ENCODE data around the gene LRRC72. TPM values are rescaled to one million over a fixed set of nuclear protein-coding genes. Genes with fewer than 3 reads are reported as not detected.
"Not testable (repeated sequence)": the region's sequence is repeated elsewhere in the genome, so short reads cannot be mapped to it uniquely, and the experiment has no call there.

The LRRC72 gene
- polyA plus RNA-seq, 3 donors = not detected

DNA sequence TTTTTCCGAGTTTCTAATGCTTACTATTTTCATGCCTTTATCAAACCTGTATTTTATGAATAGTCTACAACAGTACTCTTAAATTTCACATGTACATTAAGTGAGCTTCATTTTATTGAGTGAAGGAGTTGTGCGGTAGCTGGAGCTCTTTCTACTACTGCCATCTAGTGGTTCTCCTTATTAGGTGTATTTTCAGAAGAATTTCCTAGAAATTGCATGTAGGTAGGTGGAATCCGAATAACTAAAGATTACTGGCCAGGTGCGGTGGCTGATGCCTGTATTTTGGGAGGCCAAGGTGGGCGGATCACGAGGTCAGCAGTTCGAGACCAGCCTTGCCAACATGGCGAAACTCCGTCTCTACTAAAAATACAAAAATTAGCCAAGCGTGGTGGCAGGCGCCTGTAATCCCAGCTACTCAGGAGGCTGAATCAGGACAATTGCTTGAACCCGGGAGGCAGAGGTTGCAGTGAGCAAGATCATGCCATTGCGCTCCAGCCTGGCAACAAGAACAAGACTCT lies 38.3 kb downstream of the LRRC72 start:
- DNase-seq (ENCODE audit: low read depth in 3 of 3, low spot score in 2 of 3) = peak in 2 of 3 donors; percentile 44 to 50

DNA sequence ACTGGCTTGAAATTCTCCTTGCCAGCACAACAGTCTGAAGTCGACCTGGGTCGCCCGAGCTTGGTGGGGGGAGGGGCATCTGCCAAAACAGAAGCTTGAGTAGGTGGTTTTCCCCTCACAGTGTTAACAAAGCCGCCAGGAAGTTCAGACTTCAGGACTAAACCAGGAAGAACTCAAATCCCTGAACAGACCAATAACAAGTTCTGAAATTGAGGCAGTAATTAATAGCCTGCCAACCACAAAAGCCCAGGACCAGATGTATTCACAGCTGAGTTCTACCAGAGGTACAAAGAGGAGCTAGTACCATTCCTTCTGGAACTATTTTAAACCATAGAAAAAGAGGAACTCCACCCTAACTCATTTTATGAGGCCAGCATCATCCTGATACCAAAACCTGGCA lies 45.3 kb downstream of the LRRC72 start:
- DNase-seq (ENCODE audit: low read depth in 3 of 3, low spot score in 2 of 3) = no peak

DNA sequence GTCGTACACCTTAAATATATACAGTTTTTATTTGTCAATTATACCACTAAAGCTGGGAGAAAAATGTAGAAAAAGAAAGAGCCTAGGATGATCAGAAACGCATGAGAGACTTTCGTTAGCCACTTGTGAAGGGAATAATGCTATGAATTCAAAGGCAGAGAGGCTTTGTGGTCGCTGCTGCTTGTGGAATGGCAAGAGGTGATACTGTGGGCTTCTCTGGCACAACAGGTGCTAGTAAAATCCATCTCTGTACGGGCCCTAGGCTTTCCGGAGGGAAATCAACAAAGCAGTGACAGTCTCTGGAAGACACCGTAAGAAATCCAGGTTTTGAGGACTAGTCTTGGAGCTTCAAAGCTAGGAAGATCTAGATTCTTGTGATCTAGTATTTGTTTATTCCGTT lies 52.6 kb downstream of the LRRC72 start:
- DNase-seq (ENCODE audit: low read depth in 3 of 3, low spot score in 2 of 3) = no peak

DNA sequence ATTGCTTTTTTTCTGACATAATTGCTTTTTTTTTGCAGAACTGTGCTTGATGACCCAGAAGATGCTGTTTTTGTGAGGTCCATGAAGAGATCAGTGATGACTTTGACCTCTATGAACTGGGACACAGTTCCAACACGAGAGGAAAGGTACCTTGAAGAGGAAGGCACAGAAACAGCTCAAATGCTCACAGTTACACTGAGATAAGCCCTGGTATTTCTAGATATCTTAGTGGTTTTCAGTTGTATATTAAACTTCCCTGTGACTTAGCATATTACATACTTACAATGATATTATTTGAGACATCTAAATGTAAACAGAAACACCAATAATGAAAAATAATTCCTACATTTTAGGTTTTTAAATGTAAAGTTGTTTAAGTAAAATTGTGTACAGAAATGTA lies 54.7 kb downstream of the LRRC72 start:
- no peak for DNase-seq (ENCODE audit: low read depth in 3 of 3, low spot score in 2 of 3)

DNA sequence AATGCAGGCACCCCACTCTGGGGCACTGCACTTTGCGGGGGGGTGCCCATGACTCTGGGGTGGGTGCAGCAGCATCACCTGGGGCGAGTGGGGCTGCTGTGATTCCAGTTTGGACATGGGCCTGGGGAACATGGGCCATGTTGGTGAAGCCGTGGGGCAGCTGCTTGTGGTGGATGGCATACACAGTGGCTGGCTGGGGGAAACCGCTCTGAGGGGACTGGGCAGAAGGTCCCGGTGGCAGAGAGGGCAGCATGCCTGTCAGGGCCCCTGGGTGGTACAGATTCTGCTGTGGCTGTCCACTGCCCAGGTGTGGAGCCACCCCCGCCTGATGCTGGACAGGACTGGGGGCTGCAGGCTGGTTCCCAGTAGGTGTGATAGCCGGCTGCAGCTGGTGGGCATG lies 57.2 kb downstream of the LRRC72 start:
- no peak for DNase-seq (ENCODE audit: low read depth in 3 of 3, low spot score in 2 of 3)

GRCh38 chr7:16585540-16585939 lies 58.9 kb downstream of the LRRC72 start:
- DNase-seq (ENCODE audit: low read depth in 3 of 3, low spot score in 2 of 3) = no peak

- no peak for DNase-seq (ENCODE audit: low read depth in 3 of 3, low spot score in 2 of 3)
These were observed 59.7 kb downstream of the LRRC72 start for GRCh38 chr7:16586081-16586874.

DNA sequence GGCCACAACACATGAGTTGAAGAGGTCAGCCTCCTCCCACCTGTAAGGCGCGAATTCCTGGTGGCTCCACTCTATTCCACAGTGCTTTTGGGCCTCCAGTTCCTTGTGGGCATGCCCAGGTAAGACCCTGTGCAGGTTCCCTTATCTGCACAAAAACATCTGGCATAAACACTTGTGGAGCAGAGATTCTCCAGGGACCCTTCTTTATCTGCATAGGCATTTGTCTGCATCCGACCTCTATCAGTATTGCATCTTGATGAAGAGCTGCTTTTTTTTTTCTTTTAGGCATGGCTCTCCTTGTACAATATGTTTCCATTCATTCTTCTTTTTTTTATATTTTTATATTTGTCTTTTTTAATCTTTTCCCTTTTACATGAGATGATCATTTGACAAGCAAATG lies 60.5 kb downstream of the LRRC72 start:
- no peak for DNase-seq (ENCODE audit: low read depth in 3 of 3, low spot score in 2 of 3)

DNA sequence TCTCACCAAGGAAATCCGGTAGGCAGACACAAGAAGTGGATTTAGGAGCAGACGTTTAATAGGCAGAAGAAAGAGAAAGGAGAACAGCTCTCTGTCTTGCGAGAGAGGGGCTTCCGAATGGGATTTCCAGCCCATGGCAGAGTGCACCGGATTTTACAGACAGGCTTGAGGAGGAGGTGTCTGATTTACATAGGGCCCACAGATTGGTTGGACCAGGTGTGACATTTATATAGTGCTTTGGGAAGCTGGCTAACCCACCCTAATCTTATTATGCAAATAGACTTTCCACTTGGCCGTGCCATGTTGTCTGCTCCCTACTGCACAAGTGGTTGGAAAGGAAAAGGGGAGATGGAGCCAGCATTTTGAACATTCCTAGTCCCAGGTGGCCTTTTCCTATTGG lies 61.2 kb downstream of the LRRC72 start:
- DNase-seq (ENCODE audit: low read depth in 3 of 3, low spot score in 2 of 3) = no peak

DNA sequence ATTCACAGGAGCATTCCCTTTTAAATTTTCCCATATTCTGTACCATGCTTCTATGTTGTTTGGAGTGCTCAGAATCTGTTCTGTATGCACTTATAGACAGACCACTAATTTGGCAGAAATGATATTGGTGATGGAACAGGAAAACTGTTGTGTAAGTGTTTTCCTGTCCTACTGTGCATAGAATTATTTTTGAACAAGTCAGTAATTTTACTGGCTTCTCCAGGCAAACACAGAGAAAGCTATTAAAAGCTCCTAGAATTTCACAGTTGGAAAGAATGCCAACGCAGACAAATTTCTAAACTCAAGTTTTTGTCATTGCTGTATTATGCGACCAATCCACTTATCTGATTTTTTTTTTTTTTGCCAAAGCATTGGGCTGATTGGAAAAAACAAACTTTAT lies 63.3 kb downstream of the LRRC72 start:
- DNase-seq (ENCODE audit: low read depth in 3 of 3, low spot score in 2 of 3) = no peak

DNA sequence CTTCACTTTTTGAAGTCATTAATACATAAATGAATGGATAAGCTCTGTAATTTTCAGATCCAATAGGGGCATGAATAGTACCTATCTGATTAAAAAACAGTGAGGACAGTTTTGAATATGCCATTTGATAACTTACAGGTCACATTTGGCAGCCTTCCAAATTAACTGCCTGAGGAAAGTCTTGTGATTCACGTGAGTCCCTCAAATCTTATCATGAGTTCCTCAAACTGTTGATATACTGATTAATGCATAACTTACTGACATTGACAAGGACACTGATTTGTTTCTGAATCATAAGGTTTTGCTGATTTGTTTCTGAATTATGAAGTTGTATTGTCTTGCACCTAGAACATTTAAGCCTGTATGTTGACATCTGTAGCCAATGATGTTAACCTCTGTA lies 63.8 kb downstream of the LRRC72 start:
- DNase-seq (ENCODE audit: low read depth in 3 of 3, low spot score in 2 of 3) = no peak

GRCh38 chr7:16592395-16592794 lies 65.8 kb downstream of the LRRC72 start:
- no peak for DNase-seq (ENCODE audit: low read depth in 3 of 3, low spot score in 2 of 3)

DNA sequence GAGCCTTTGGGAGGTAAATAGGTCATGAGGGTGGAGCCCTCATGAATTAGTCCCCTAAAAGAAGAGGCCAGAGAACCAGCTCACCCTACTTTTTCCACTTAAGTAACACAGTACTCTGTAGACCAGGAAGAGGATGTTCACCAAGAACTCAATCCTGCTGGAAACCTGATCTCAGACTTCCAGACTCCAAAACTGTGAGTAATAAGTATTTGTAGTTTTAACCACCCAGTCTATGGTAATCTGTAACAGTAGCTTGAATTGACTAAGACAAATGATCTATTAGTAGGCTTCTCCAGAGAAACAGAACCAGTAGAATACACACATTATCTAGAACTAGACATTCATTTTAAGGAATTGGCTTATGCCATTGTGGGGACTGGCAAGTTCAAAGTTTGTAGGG lies 67.4 kb downstream of the LRRC72 start:
- DNase-seq (ENCODE audit: low read depth in 3 of 3, low spot score in 2 of 3) = no peak

DNA sequence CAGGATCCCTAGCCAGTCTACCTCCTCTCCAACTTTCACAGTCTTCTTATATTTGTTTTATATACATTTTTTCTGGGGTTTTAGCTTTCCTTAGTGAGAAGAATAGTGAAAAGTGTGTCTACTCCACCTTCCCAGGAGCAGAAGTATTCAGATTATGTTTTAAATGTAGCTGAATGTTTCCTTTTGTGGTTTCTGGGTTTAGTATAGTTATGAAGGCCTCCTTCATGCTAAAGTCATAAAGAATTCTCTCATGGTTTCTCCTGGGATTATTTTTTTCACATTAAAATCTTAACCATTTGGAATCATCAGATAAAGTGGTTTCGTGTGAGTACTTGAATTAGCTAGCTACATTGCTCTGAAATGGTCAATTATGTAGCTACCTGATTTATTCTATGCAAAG lies 68.1 kb downstream of the LRRC72 start:
- DNase-seq (ENCODE audit: low read depth in 3 of 3, low spot score in 2 of 3) = no peak

DNA sequence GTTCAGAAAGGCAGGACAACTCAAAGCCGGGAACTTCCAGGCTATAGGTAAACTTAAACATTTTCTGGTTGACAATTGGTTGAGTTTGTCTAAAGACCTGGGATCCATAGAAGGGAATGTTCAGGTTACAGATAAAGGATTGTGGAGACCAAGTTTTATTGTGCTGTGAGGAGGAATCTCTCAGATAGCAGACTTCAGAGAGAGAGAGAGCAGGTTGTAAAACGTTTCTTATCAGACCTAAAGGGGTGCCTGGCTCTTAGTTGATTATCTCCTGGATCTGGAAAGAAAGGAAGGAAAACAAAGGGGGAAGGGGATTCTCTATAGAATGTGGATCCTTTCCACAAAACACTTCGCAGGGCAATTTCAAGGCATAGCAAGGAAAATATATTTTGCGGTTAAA lies 69.0 kb downstream of the LRRC72 start:
- not testable (repeated sequence) for DNase-seq (ENCODE audit: low read depth in 3 of 3, low spot score in 2 of 3)

GRCh38 chr7:16598015-16598414 lies 71.4 kb downstream of the LRRC72 start:
- no peak for DNase-seq (ENCODE audit: low read depth in 3 of 3, low spot score in 2 of 3)

DNA sequence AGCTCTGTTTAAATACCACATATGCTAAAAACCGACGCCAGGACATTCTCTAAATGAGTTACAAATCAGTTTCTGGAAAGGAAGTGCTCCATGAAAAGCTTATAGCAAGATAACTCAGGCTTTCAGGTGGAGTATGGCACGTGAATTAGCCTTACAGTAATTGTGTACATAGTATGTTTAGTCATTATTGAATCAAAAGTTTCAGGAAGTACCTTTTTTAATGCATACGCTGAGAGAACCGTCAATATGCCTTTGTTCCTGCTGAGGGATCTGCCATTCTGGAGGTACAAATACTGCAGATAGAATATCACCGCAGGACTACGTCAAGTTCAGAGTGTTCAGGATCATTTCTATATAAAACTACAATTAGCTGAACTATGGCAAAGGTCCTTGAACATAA lies 73.2 kb downstream of the LRRC72 start:
- DNase-seq (ENCODE audit: low read depth in 3 of 3, low spot score in 2 of 3) = no peak

DNA sequence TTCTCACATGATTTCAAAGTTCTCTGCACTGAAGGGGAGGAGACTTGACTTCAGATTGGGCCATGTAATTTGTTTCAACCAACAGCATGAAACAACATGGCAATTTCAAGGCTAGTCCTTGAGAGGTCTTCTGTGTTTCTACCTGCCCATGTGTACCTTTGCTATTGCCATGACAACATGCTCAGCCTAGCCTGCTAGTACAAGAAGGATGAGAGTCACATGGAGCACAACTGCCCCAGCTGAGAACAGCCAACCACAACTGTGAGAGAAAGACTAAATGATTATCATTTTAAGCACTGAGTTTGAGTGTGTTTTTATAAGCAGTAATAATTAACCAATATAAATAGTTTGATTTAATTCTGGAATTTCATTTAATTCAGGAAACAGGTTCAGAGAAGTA lies 77.0 kb downstream of the LRRC72 start:
- no peak for DNase-seq (ENCODE audit: low read depth in 3 of 3, low spot score in 2 of 3)

GRCh38 chr7:16604054-16604453 lies 77.4 kb downstream of the LRRC72 start:
- no peak for DNase-seq (ENCODE audit: low read depth in 3 of 3, low spot score in 2 of 3)

- DNase-seq (ENCODE audit: low read depth in 3 of 3, low spot score in 2 of 3) = no peak
These were observed 80.1 kb downstream of the LRRC72 start for GRCh38 chr7:16606704-16607103.

DNA sequence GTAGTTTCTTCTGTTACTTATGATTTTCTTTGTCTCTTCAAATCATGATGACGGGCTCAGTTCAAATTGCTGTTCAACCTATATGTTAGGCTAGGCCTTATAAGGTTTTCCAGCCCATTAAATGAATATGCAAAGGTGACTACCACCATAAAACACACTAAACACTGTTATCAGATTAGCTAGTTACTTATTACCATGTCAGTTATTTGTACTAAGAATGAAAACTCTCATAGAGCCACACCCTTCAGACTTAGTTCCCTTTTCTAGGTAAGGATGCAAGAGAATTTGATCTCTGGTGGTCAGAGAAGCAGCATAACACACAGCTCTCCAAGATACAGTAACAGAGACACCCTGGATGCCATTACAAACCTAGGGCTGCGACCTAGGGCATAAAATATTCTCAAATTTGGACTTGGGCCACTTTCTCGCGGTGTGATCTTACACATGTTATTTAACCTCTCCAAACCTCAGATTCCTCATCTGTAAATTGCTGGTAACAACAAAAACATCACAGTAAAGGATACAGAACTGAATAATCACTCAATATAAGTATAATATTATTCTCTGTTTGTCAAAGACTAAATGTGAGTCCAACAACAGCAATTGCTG lies 83.3 kb downstream of the LRRC72 start:
- DNase-seq (ENCODE audit: low read depth in 3 of 3, low spot score in 2 of 3) = no peak

DNA sequence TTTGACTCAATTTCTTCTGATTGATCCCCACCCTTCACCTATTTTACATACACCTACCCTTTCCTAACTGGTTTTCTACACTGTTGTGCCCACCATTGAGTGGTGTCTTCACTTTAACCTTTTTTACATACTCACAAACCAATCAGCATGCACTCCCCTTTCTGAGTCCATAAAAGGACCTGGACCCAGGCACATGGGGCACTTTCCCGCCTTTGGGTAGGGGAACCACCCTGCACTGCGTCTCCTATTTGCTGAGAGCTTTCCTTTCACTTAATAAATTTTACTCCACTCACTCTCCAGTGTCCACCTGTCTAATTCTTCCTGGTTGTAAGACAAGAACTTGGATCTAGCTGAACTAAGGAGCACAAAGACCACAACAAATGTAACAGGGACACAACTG lies 85.1 kb downstream of the LRRC72 start:
- no peak for DNase-seq (ENCODE audit: low read depth in 3 of 3, low spot score in 2 of 3)

Data from right renal cortex interstitium (tissue), 3 donors.